Endodermal cell (in vitro differentiated cells): ENCODE results near the gene ADORA1. TPM values are rescaled to one million over a fixed set of nuclear protein-coding genes. Genes with fewer than 3 reads are reported as not detected.

Experiments
- DNase-seq: peaks from one replicate; pipeline ENCODE4 v3.0.0-alpha.2; 2017
- H3K27ac ChIP-seq: 2 replicates; pipeline ENCODE4 v1.5.1; 2013; ENCODE audit warnings: mild to moderate bottlenecking, low read depth, low read length, moderate library complexity
- H3K27me3 ChIP-seq: 2 replicates; pipeline ENCODE4 v1.6.1; 2013; ENCODE audit warnings: mild to moderate bottlenecking, low read length, moderate library complexity; ENCODE audit not compliant: insufficient read depth, control insufficient read depth, poor library complexity, severe bottlenecking
- H3K36me3 ChIP-seq: 2 replicates; pipeline ENCODE4 v1.7.0; 2013; ENCODE audit warnings: mild to moderate bottlenecking, low read length, moderate library complexity; ENCODE audit not compliant: control insufficient read depth, insufficient read depth
- H3K4me1 ChIP-seq: one replicate; pipeline ENCODE4 v1.7.0; 2013; ENCODE audit warnings: low read length; ENCODE audit not compliant: control insufficient read depth, insufficient read depth
- H3K4me3 ChIP-seq: 2 replicates; pipeline ENCODE4 v1.5.1; 2013; ENCODE audit warnings: mild to moderate bottlenecking, low read length, moderate library complexity
- H3K9ac ChIP-seq: 2 replicates; pipeline ENCODE4 v1.6.1; 2013; ENCODE audit warnings: mild to moderate bottlenecking, low read length, moderate library complexity; ENCODE audit not compliant: poor library complexity, severe bottlenecking; ENCODE audit errors: extremely low read depth
- H3K9me3 ChIP-seq: 2 replicates; pipeline ENCODE4 v1.6.1; 2013; ENCODE audit warnings: mild to moderate bottlenecking, low read length, moderate library complexity; ENCODE audit not compliant: control insufficient read depth
- H3K27ac Mint-ChIP-seq: 2 replicates; pipeline ENCODE4 v1.8.0; 2020; ENCODE audit warnings: mixed read lengths
- H3K27me3 Mint-ChIP-seq: 2 replicates; pipeline ENCODE4 v1.8.0; 2021; ENCODE audit warnings: mild to moderate bottlenecking, mixed read lengths; ENCODE audit not compliant: insufficient read depth
- H3K36me3 Mint-ChIP-seq: 2 replicates; pipeline ENCODE4 v1.8.0; 2020; ENCODE audit warnings: low read depth, mixed read lengths
- H3K4me1 Mint-ChIP-seq: 2 replicates; pipeline ENCODE4 v1.8.0; 2020; ENCODE audit warnings: mixed read lengths
- H3K4me3 Mint-ChIP-seq: 2 replicates; pipeline ENCODE4 v1.8.0; 2020; ENCODE audit warnings: mild to moderate bottlenecking, moderate library complexity, mixed read lengths
- H3K9me3 Mint-ChIP-seq: 2 replicates; pipeline ENCODE4 v1.8.0; 2020; ENCODE audit warnings: mild to moderate bottlenecking, mixed read lengths
- CTCF ChIP-seq: fragments of 200-600 bp; sonication (generic); conservative IDR thresholded peaks from 2 replicates; pipeline ENCODE4 v1.5.0; 2021; ENCODE audit warnings: antibody characterized with exemption, mild to moderate bottlenecking
- WGBS, 2 experiments: methylation state at CpG; one replicate each; pipeline versions ENCODE4 v1.1.5 to v1.1.7; 2013; ENCODE audit warnings: missing lambda C conversion rate in 2 of 2, mixed read lengths in 1 of 2; ENCODE audit not compliant: insufficient coverage in 1 of 2, insufficient read length in 1 of 2; 5-methylcytosine and 5-hydroxymethylcytosine counted together
- total RNA-seq, 2 donors: library from RNA; stranded (reverse); fragmentation: NEBNext Ultra II Directional in 1 of 2; extraction: Animal tissue kit (Norgen Biotek cat#: 25700) in 1 of 2; gene quantifications; 2 replicates in 1 of 2; 3 replicates in 1 of 2; pipeline ENCODE4 v1.2.1, GENCODE V29; 2021

ADORA1 gene
- total RNA-seq, 2 donors from 2014 or later: 2.0 to 2.1 TPM

DNA sequence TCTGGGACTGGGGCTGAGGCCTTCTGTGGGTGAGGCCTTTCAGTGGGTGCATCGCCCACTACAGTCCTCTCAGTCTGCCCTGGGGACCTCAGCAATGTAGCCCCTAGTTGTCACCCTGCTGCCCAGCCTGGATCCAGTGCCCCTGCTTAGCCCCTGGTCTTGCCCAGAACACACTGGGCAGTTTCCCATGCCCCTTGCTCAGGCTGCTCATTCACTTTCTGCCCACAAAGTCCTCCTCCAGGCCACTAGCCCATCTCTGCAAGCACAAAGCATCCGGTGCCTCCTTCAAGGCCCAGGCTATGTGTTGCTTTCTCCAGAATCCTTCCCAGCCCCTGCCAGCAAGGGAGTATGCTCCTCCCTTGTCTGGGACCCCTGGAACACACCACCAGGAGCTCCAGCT is 5.4 kb upstream of the ADORA1 start:
- Histone ChIP-seq H3K27me3 (peaks cover 12% of the 10 kb centered on the region), H3K4me3 (no peak overlapping the region), H3K9ac (no peak overlapping the region), H3K36me3 (no peaks in the 10 kb centered on the region), H3K9me3 (no peaks in the 10 kb centered on the region), H3K27ac (no peak overlapping the region), H3K4me1 (peaks cover 6% of the 10 kb centered on the region)
- H3K4me1 Mint-ChIP-seq: peaks cover 9% of the 10 kb centered on the region
- peak; percentile 22 for DNase-seq
- H3K9me3 Mint-ChIP-seq: no peaks in the 10 kb centered on the region
- H3K27ac Mint-ChIP-seq: no peak overlapping the region
- 91 to 100% methylated on average over 1 to 2 of the region's 2 CpGs for WGBS, 2 experiments
- no peak for TF ChIP-seq CTCF
- H3K36me3 Mint-ChIP-seq: no peaks in the 10 kb centered on the region
- H3K4me3 Mint-ChIP-seq: no peak overlapping the region
- H3K27me3 Mint-ChIP-seq: peaks cover 58% of the 10 kb centered on the region

- Mint-ChIP-seq H3K9me3 (no peaks in the 10 kb centered on the region), H3K27me3 (peaks cover 55% of the 10 kb centered on the region), H3K4me1 (peaks cover 18% of the 10 kb centered on the region), H3K4me3 (no peak overlapping the region), H3K36me3 (no peaks in the 10 kb centered on the region), H3K27ac (no peak overlapping the region)
- no peak overlapping the region for H3K9ac ChIP-seq
- H3K27ac ChIP-seq: no peak overlapping the region
- H3K4me3 ChIP-seq: no peak overlapping the region
- TF ChIP-seq CTCF: no peak
- H3K9me3 ChIP-seq: no peaks in the 10 kb centered on the region
- H3K27me3 ChIP-seq: peaks cover 8% of the 10 kb centered on the region
- 82% methylated on average over 5 of the region's 5 CpGs; no CpG with 5 or more reads in 1 of the 2 experiments for WGBS, 2 experiments
- peak; percentile 39 for DNase-seq
- peaks cover 11% of the 10 kb centered on the region for H3K4me1 ChIP-seq
- H3K36me3 ChIP-seq: no peaks in the 10 kb centered on the region
Observed at GRCh38 chr1:203124011-203124410, 3.5 kb upstream of the ADORA1 start.

GRCh38 chr1:203124546-203125317 is 2.8 kb upstream of the ADORA1 start:
- Histone ChIP-seq H3K9ac (no peak overlapping the region), H3K27ac (no peak overlapping the region), H3K4me1 (peaks cover 11% of the 10 kb centered on the region), H3K4me3 (no peak overlapping the region), H3K36me3 (no peaks in the 10 kb centered on the region), H3K9me3 (no peaks in the 10 kb centered on the region), H3K27me3 (peaks cover 8% of the 10 kb centered on the region)
- Mint-ChIP-seq H3K9me3 (no peaks in the 10 kb centered on the region), H3K4me3 (no peak overlapping the region), H3K27ac (no peak overlapping the region), H3K4me1 (peaks cover 22% of the 10 kb centered on the region), H3K36me3 (no peaks in the 10 kb centered on the region), H3K27me3 (peaks cover 60% of the 10 kb centered on the region)
- TF ChIP-seq CTCF: no peak
- DNase-seq: peak; percentile 40
- WGBS, 2 experiments: 89 to 100% methylated on average over 2 to 5 of the region's 5 CpGs
